RCC 7860 (cell line): ENCODE measurements around the gene ARHGAP10.
"Not testable (repeated sequence)": the region's sequence is repeated elsewhere in the genome, so short reads cannot be mapped to it uniquely, and the experiment has no call there.

Experiments
- DNase-seq: peaks from one replicate; pipeline ENCODE4 v3.0.0-alpha.2; 2015; ENCODE audit warnings: low spot score
- FAIRE-seq: peaks from 2 replicates; lab custom pipeline; 2012; peaks lifted over from hg19 to GRCh38; lab: Jason Lieb, UNC

The ARHGAP10 gene

DNA sequence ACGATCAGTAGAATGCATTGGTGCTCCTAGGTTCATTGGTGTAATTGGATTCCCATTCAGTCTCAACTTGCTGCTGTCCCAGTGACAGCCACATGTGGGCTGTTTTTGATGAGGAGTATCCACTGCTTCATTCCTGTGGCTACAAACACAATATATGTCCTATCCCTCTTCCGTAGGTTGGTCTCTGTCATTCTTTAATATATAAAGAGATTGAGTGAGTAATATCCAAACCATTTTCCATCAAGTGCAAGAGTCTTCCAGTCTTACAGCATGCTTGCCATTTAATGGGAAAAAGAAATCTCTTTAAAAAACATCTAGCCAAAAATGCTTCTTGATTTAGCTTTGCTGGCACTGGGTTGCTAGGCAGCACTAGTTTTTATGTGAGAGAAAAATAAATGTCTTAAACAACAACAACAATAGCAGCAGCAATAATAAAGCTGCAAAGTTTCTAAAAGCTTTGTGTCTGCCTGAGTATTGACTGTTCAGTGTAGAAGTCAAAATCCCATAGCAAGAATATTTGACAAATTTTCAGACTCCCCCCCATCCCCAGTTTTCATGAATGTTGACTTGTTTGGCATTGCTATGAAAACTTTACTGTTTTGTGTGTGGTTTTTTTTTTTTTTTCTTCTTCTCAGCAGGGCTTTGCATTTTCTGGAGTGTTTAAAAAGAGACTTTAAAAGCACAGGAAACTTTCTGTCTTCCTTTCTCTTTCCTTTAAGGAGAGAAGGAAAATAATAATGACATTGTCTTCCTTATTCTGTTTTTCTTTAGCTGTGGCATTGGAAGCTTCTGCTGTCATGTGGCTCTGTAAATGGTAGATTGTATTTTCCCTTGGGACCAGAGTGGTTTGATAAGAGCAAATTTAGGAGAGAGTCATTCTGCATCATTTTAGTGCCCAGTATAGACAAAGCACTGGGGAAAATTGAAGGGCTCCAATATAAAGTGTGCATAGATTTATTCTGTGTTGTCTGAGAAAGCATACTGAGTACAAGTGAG lies 244.3 kb downstream of the ARHGAP10 start:
- FAIRE-seq (no peak), DNase-seq (no peak)

DNA sequence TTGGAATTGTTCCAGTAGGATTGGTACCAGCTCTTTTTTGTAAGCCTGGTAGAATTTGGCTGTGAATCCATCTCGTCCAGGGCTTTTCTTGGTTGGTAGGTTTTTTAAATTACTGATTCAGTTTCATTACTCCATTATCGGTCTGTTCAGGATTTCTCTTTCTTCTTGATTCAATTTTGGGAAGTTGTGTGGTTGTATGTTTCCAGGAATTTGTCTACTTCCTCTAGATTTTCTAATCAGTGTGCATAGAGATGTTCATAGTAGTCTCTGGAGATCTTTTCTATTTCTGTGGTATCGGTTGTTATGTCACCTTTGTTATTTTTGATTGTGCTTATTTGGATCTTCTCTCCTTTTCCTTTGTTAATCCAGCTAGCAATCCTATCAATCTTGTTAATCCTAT lies 248.7 kb downstream of the ARHGAP10 start:
- FAIRE-seq = no peak
- DNase-seq = no peak

- FAIRE-seq (no peak), DNase-seq (no peak)
These were observed 249.4 kb downstream of the ARHGAP10 start for GRCh38 chr4:147981305-147981704.

GRCh38 chr4:147984065-147984777 lies 252.3 kb downstream of the ARHGAP10 start:
- DNase-seq = no peak
- FAIRE-seq = no peak

DNA sequence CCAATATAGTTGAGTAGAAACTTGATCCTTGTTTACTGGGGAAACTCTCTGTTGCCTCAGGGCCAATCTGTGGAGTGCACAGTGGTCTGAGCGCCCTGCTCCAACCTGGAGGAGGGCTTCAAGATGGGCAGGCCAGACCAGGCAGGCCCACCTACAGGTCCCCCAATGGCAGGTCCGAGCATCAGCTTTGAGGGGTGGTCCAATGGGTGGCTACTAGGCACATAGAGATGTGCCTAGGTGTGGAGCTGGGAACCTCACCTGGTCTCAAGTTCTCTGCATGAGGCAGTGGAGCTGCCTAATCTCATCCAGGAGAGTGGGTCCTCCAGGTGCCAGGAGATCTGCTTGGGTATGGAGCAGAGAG lies 252.9 kb downstream of the ARHGAP10 start:
- no peak for FAIRE-seq

DNA sequence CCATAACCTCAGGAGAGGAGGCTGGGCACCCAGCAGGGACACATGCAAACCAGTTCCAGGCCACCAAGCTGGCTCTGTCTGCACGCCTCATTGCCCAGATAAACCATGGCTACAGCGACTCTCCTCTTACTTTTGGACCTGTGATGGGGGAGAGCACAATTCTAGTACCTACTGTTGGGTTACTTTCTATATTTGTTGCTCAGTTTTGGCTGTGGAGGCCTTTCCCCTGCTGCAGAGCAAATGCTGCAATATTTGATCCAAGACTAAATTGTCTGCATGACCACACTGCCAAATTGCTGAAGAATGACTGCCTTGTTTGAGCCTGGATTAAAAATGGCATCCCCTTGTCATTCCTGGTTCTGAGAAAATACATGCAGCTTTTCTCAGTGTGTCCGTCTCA lies 253.5 kb downstream of the ARHGAP10 start:
- FAIRE-seq (no peak), DNase-seq (no peak)

More for the DNA sequence above, 252.9 kb downstream of the ARHGAP10 start:
- DNase-seq = no peak

DNA sequence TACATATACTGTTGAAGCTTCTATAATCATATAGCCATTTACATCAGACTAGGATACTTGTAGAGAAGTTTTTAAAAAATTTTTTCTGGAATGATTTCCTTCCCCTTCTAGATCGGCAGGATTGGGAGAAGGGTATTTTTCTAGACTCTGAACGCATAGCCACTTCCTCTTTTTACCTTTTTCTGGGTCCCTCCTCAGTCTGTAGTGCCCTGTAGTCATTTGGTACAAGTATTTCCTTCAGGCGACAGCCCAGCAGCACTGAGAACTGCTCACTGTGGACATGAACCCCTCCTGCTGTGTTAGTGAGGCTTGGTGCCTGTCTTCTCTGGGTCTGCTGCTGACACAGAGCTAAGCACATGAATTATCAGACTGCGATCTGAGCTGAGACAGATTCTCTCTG lies 255.4 kb downstream of the ARHGAP10 start:
- FAIRE-seq = no peak
- DNase-seq = no peak

- FAIRE-seq (no peak), DNase-seq (no peak)
These were observed 259.8 kb downstream of the ARHGAP10 start for GRCh38 chr4:147991543-147992283.

- FAIRE-seq (no peak), DNase-seq (no peak)
These were observed 262.2 kb downstream of the ARHGAP10 start for GRCh38 chr4:147994076-147994475.

DNA sequence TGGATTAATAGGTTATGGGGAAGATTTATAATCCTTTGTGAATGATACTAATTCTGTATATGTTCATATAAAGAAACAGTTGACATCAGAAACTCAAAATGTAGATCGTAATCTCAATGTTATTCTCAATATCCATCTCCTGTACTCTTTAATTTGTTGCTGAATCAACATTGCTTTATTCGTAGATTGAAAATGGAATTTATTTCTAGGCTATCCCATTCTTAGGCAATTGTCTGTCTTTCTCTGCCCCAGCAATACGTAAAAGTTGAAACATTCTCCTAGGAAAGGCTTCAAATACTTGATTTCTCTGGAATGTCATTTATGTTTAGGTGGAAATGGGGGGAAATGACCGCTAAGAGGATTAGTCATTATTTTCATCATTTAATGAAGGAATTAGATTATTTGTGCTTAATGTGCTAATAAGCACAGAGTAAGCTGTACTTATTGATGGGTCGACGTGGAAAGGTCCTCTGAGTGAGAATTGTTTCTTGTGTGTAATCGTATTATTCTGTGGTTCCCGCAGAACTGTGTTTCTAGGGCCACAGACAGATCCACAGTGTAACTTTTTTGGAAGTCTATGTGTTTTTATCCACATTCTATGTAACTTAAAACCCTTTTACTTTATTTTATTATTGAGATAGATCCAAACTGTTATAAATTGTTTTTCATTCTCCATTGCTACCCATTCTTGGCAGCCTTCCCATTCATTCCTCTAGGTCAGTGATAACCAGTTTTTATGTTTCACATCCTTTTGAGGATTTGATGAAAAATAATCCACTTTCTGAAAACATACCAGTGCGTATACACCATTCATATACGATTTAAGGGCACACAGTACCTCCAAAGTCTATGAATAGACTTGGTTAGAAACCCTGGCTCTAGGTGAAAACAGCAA lies 262.9 kb downstream of the ARHGAP10 start:
- DNase-seq (no peak), FAIRE-seq (no peak)

GRCh38 chr4:147996859-147997258 lies 265.0 kb downstream of the ARHGAP10 start:
- DNase-seq = no peak
- FAIRE-seq = no peak

DNA sequence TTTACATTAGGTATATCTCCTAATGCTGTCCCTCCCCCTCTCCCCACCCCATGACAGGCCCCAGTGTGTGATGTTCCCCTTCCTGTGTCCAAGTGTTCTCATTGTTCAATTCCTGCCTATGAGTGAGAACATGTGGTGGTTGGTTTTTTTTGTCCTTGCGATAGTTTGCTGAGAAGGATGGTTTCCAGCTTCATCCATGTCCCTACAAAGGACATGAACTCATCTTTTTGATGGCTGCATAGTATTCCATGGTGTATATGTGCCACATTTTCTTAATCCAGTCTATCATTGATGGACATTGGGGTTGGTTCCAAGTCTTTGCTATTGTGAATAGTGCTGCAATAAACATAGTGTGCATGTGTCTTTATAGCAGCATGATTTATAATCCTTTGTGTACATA lies 268.1 kb downstream of the ARHGAP10 start:
- not testable (repeated sequence) for FAIRE-seq, DNase-seq

GRCh38 chr4:148004228-148004857 lies 272.5 kb downstream of the ARHGAP10 start:
- FAIRE-seq (no peak), DNase-seq (peak; percentile 12)

DNA sequence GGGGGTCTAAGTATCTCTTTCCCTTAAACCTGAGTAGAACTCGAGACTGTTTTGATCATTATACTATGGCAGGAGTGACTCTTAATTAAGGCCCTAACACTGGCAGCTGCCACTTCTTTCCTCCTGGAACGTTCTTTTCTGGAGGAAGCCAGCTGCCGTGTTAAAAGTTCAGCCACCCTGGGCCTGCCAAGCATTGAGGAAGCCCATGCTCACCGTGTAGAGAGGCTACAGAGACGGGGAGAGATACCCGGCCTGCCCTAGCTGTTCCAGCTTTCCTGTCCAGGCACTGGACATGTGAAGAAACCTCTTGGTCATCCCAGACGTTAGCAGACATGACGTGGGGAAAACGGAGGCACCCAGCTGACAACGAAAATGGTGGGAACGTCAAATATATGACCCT lies 274.1 kb downstream of the ARHGAP10 start:
- FAIRE-seq (no peak), DNase-seq (no peak)

DNA sequence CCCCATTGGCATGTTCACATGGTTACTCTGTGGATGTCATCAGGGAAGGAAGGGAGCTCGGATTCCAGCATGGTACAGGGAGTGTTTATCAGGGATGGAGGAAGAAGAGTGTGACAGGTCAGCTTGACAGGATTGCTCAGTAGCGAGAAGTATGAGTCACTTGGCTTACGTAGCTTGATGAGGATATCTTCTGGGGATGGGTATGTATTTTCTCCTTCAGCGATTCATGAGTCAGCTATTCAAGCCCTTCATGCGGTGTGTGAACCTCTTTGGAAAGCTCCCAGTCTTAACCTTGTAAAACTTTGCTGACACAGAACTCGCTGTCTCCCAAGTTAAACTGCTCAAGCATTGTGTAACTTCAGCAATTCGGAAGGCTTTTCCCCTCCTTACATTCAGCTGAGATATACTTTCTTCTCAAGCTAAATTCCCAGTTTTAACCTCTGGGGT lies 275.4 kb downstream of the ARHGAP10 start:
- DNase-seq = peak; percentile 93
- peak; percentile 90 for FAIRE-seq

DNA sequence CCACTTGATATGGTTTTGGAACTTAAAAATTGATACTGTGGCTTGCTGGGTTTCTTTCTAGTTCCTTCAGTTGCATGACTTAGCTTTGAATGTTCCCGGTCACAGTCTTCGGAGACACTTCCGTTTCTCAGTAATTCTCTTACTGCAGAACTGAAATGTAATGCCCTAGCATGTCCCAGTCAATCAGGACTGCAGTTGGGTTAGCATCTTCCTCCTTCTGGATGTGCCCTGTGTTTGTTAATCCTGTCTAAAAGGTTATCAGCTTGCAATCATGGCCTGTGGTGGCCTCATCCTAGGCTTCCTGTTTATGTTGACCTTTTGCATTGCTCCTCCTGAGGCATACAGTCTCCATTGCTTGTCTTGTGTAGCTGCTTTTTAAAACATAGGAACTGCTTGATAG lies 275.9 kb downstream of the ARHGAP10 start:
- no peak for FAIRE-seq
- peak; percentile 4 for DNase-seq

GRCh38 chr4:148015058-148015457 lies 283.2 kb downstream of the ARHGAP10 start:
- DNase-seq (peak; percentile 61), FAIRE-seq (peak; percentile 75)

DNA sequence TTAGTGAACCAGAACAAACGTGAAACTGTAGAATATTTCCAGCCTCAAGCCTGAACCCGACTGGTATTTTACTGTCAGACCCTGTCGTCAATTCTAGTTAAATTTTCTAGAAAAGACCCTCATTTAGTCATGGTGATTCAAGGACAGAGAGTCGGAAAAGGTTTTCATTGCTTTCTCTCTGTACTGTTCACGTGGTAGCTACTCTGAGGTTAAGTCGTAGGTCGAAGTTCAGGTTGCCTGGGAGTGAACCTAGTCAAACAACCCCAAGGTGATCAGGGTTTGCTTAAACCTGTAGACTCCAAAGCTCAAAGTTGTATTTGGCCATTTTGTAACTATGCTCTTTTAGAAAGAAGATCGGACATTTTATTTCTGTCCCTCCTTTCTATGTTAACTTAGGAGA lies 283.6 kb downstream of the ARHGAP10 start:
- DNase-seq (no peak), FAIRE-seq (no peak)

GRCh38 chr4:148016063-148016637 lies 284.3 kb downstream of the ARHGAP10 start:
- no peak for DNase-seq
- no peak for FAIRE-seq
